Upper lobe of left lung (tissue), 6 donors: ENCODE data around the gene ERFE. TPM values are rescaled to one million over a fixed set of nuclear protein-coding genes. Genes with fewer than 3 reads are reported as not detected.
A peak's percentile ranks its signal among the peaks of the same experiment; 100 is the strongest.

ENCODE experiments used
- ATAC-seq, 2 donors: fragments of 200-7000 bp; cut with Tn5 transposase; one replicate each; pipeline ENCODE4 v1.9.1; 2022; ENCODE audit warnings: mild to moderate bottlenecking in 2 of 2, moderate library complexity in 2 of 2; ENCODE audit not compliant: low FRiP score in 2 of 2
- DNase-seq, 2 donors: peaks; one replicate each; pipeline ENCODE4 v3.0.0-alpha.2; 2019 to 2020
- H3K27ac ChIP-seq, 4 donors: fragments of 200-600 bp; sonication (generic); one replicate each; pipeline ENCODE4 v1.5.1; 2016 to 2019
- H3K27me3 ChIP-seq, 4 donors: fragments of 200-600 bp; sonication (generic); one replicate each; pipeline ENCODE4 v1.5.1; 2017 to 2019
- H3K36me3 ChIP-seq, 4 donors: fragments of 200-600 bp; sonication (generic); one replicate each; pipeline ENCODE4 v1.5.1; 2016 to 2019
- H3K4me1 ChIP-seq, 4 donors: fragments of 200-600 bp; sonication (generic); one replicate each; pipeline ENCODE4 v1.5.1; 2018 to 2019
- H3K4me3 ChIP-seq, 4 donors: fragments of 200-600 bp; sonication (generic); one replicate each; pipeline ENCODE4 v1.5.1; 2017 to 2019; ENCODE audit warnings: mild to moderate bottlenecking in 2 of 4, moderate library complexity in 1 of 4
- H3K9me3 ChIP-seq, 4 donors: fragments of 200-600 bp; sonication (generic); one replicate each; pipeline ENCODE4 v1.5.1; 2018 to 2019
- EP300 ChIP-seq, 4 donors: sonication (generic); formaldehyde crosslinking; IDR thresholded peaks; one replicate each; pipeline ENCODE4 v1.5.1; 2017; ENCODE audit warnings: antibody characterized with exemption in 4 of 4, control low read depth in 2 of 4
- POLR2A ChIP-seq, 4 donors: fragments of 450-650 bp; IDR thresholded peaks; one replicate each; pipeline ENCODE4 v1.5.1; 2016 to 2017; ENCODE audit warnings: antibody characterized with exemption in 4 of 4, mild to moderate bottlenecking in 2 of 4
- POLR2AphosphoS5 ChIP-seq, 2 donors: sonication (generic); formaldehyde crosslinking; IDR thresholded peaks; one replicate each; pipeline ENCODE4 v1.5.1; 2017; ENCODE audit warnings: antibody characterized with exemption in 2 of 2
- WGBS, 2 donors: methylation state at CpG; one replicate each; pipeline ENCODE4 v1.1.5; 2017 to 2018; 5-methylcytosine and 5-hydroxymethylcytosine counted together
- total RNA-seq, 6 donors: library from RNA; depleted of rRNA in 4 of 6; stranded (reverse); fragments of >200 nt in 4 of 6; gene quantifications; one replicate each; pipeline versions ENCODE4 v1.1.0 to v1.2.1, GENCODE V29; 2016 to 2021
- TF ChIP-seq, protein P1 (sequence below), 6 experiments: fragments of 450-650 bp in 4 of 6; fragments of 200-600 bp in 2 of 6; sonication (generic) in 2 of 6; IDR thresholded peaks; one replicate each; pipeline ENCODE4 v1.5.1; 2016 to 2019; ENCODE audit warnings: antibody characterized with exemption in 6 of 6
- donor health status: DM: no; HTN: no; CAD: no; lungs with moderate emphysema.
- donor health status: DM: no; HTN: yes; CAD: no; lungs with severe emphysema.

The ERFE gene
- total RNA-seq, 6 donors from 2014 or later = 0.30 to 1.1 (median 0.43) TPM; not detected in 3

DNA sequence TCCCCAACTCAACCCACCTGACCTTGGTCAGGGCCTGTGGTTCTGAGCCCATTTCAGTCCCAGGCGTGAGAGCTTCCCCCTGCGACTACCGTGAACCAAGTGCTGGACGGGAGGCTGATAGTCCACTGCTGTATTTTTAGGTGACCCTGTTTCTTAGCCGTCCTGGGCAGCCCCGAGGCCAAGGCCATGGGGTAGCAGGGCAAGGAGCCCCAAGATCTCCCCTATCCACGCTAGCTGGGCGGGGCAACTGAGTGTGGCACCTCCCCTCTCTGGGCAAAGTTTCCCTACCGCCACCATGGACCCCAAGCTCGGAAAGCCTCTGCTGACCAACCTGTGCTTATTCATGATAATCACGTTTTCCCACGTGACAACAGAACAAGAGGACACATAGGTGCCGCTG, 20.9 kb upstream of the ERFE start:
- Histone ChIP-seq H3K9me3 (no peaks in the 10 kb centered on the region), H3K27me3 (no peaks in the 10 kb centered on the region), H3K27ac (no peak overlapping the region), H3K36me3 (no peaks in the 10 kb centered on the region), H3K4me3 (no peak overlapping the region), H3K4me1 (peaks cover 8 to 24% (median 17%) of the 10 kb centered on the region in 4 donors)
- 85 to 88% methylated on average over 10 to 12 of the region's 13 CpGs for WGBS, 2 donors
- ATAC-seq = no peak
- no peak for DNase-seq
- TF ChIP-seq, protein P1, sequence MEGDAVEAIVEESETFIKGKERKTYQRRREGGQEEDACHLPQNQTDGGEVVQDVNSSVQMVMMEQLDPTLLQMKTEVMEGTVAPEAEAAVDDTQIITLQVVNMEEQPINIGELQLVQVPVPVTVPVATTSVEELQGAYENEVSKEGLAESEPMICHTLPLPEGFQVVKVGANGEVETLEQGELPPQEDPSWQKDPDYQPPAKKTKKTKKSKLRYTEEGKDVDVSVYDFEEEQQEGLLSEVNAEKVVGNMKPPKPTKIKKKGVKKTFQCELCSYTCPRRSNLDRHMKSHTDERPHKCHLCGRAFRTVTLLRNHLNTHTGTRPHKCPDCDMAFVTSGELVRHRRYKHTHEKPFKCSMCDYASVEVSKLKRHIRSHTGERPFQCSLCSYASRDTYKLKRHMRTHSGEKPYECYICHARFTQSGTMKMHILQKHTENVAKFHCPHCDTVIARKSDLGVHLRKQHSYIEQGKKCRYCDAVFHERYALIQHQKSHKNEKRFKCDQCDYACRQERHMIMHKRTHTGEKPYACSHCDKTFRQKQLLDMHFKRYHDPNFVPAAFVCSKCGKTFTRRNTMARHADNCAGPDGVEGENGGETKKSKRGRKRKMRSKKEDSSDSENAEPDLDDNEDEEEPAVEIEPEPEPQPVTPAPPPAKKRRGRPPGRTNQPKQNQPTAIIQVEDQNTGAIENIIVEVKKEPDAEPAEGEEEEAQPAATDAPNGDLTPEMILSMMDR (IDR thresholded peaks at IDR 0.05) = no peak
- TF ChIP-seq EP300 (IDR thresholded peaks at IDR 0.05) (no peak), POLR2A (IDR thresholded peaks at IDR 0.05) (no peak), POLR2AphosphoS5 (IDR thresholded peaks at IDR 0.05) (no peak)

DNA sequence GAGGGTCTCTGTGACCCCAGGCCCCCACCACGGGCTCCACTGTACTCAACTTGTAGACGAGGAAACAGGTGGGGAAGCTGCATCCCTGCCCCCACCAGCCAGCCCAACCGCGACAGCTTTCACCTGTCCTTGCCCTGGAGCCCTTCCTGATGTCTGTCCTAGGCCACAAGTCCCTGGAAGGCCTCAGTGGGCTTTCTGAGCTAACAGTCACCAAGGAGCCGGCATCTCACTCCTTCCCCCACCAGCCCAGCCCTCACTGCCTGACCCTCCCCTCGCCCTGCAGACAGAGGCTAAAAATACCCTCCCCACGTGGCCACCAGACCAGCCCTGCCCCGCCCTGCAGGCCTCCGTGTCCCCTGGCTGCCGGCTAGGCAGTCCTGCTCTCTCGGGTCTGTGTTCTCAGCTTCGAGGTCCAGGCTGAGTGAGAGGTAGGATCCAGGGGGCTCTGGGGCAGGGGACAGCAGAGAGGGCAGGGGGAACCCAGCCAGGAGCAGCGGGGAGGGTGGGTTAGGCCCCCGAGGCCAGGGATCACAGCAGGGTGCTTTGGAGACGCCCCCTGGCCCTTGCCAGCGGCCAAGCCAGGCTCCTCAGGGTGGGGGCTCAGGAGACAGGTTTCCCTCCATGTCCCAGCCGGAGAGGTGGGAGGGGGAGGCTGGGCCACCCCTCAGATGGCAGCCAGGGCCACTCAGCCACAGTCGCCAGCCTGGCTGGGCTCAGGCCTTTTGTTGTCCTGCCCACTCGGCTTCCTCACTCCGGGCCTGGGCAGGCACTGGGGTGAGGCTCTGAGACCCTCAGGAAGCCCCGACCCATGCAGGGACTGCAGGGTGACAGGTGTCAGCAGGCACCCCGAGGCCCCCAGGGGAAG, 20.2 kb upstream of the ERFE start, which contains the start of gene KLHL30:
TSS of gene KLHL30 (plus strand) at position 338 of the 865 bp plus-strand sequence. CDS start 2,087 bp downstream, outside the sequence.
- Histone ChIP-seq H3K27ac (no peak within 1 kb of the TSS), H3K4me3 (peak within 1 kb of the TSS in 2 of 4 donors; percentile 26)
- no peak for ATAC-seq

DNA sequence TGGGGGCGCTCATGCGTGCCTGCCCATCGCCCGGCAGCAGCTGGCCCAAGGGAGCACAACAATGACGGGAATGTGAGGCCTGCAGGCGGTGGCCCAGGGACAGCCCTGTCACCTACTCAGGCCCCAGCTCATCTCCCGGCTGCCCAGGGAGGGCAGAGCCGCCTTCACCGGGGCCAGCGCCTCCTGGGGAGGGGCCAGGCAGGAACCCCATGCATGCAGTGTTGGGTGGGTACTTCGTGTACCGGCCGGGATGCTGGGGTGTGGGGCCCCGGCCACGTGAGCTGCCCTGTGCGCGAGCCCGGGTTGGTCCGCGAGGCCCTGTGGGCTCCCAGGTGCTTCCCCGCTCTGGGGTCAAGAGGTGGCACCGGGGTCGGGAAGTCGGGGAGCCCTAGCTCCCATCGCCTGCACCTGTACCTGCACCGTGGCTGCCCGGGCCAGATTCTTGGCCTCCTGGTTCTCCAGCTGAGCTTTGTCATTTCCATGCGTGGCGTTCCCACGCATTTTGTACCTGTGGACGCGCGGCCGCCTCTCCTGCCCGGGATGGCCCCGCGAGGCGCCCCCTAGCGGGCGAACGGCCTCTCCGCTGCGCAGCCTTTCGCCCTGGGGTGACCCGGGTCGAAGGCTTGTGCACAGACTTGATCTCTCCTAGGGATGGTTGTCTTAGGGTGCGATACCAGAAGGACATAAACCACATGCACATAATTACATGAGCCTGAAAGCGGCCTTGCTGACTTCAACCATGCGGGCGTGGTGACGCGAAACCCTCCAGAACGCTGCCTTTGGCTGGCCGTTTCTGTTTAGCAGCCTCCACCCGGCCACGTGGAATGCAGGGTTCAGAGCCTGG, 19.4 kb upstream of the ERFE start:
- peaks cover 8 to 28% (median 18%) of the 10 kb centered on the region in 4 donors for H3K4me1 ChIP-seq
- no peaks in the 10 kb centered on the region for H3K36me3 ChIP-seq
- no peaks in the 10 kb centered on the region for H3K9me3 ChIP-seq
- no peak for ATAC-seq
- H3K27me3 ChIP-seq = no peaks in the 10 kb centered on the region
- H3K27ac ChIP-seq = no peak overlapping the region
- 53 to 57% methylated on average over 14 to 50 of the region's 56 CpGs for WGBS, 2 donors
- peak overlapping the region in 2 of 4 donors; percentile 26 for H3K4me3 ChIP-seq
- peak in 1 of 2 donors; percentile 85 for DNase-seq
- TF ChIP-seq POLR2A (IDR thresholded peaks at IDR 0.05) = no peak
- TF ChIP-seq, protein P1 (IDR thresholded peaks at IDR 0.05) = peak in 5 of 6 experiments; percentile 20 to 32 (median 25)
- TF ChIP-seq EP300 (IDR thresholded peaks at IDR 0.05) = no peak
- no peak for TF ChIP-seq POLR2AphosphoS5 (IDR thresholded peaks at IDR 0.05)

More for the DNA sequence above, 20.2 kb upstream of the ERFE start, which contains the start of gene KLHL30:
- DNase-seq = peak in 1 of 2 donors; percentile 68
- Histone ChIP-seq H3K9me3 (no peaks in the 10 kb centered on the region), H3K4me1 (peaks cover 8 to 28% (median 18%) of the 10 kb centered on the region in 4 donors), H3K27me3 (no peaks in the 10 kb centered on the region), H3K36me3 (no peaks in the 10 kb centered on the region)
- TF ChIP-seq POLR2AphosphoS5 (IDR thresholded peaks at IDR 0.05) (no peak), EP300 (IDR thresholded peaks at IDR 0.05) (no peak), POLR2A (IDR thresholded peaks at IDR 0.05) (no peak)
- TF ChIP-seq, protein P1 (IDR thresholded peaks at IDR 0.05) = no peak
- WGBS, 2 donors = 68 to 73% methylated on average over 2 to 22 of the region's 22 CpGs

DNA sequence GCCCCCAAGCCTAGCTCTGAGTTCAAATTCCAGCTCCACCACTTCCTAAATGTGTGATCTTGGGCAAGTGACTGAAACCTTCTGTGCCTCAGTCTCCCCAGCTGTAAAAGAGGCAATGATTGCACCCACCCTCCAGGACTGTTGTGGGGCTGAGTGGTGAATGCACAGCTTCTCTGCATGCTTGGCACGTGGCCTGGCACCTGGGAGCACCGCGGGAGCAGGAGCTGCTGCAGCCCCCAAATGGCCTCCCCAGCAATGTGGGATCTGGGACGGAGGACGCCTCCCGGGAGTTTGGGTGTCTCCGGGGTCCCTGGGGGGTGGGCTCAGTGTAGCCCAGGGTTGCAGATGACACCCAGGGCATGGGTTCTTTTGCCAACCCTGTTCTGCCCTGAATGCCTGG, 18.7 kb upstream of the ERFE start:
- Histone ChIP-seq H3K9me3 (no peaks in the 10 kb centered on the region), H3K36me3 (no peaks in the 10 kb centered on the region), H3K4me1 (peaks cover 8 to 28% (median 18%) of the 10 kb centered on the region in 4 donors), H3K27me3 (no peaks in the 10 kb centered on the region), H3K4me3 (no peak overlapping the region), H3K27ac (no peak overlapping the region)
- DNase-seq (peak in 1 of 2 donors; percentile 72), ATAC-seq (no peak)
- WGBS, 2 donors = 100% methylated on average over 6 of the region's 7 CpGs; no CpG with 5 or more reads in 1 of the 2 donors
- TF ChIP-seq POLR2AphosphoS5 (IDR thresholded peaks at IDR 0.05) = no peak
- TF ChIP-seq, protein P1 (IDR thresholded peaks at IDR 0.05) = no peak
